GM21381 (cell line): Measurements from ENCODE around the gene ACBD6.

Experiments used
- ATAC-seq: cut with Tn5 transposase; IDR thresholded peaks from one replicate; pipeline ENCODE4 v1.9.1; 2021; ENCODE audit warnings: mild to moderate bottlenecking, moderate library complexity; ENCODE audit not compliant: unreplicated experiment

ACBD6 gene

DNA sequence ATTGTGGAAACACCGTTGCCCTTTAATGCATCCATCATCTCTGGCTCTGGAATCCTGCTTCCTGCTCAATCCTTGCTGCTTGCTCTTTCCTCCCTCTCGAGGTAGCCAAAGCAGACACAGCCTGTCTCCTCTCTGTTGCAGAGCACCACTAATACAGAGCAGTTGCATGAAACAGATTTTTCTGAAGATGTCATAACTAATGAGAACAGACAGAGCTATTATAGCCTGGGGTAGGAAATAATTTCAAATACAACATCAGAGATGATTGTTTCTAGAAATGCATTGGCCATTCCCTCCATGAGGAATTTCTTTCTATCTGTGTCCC, 23.3 kb upstream of the ACBD6 start:
- ATAC-seq, result no peak

DNA sequence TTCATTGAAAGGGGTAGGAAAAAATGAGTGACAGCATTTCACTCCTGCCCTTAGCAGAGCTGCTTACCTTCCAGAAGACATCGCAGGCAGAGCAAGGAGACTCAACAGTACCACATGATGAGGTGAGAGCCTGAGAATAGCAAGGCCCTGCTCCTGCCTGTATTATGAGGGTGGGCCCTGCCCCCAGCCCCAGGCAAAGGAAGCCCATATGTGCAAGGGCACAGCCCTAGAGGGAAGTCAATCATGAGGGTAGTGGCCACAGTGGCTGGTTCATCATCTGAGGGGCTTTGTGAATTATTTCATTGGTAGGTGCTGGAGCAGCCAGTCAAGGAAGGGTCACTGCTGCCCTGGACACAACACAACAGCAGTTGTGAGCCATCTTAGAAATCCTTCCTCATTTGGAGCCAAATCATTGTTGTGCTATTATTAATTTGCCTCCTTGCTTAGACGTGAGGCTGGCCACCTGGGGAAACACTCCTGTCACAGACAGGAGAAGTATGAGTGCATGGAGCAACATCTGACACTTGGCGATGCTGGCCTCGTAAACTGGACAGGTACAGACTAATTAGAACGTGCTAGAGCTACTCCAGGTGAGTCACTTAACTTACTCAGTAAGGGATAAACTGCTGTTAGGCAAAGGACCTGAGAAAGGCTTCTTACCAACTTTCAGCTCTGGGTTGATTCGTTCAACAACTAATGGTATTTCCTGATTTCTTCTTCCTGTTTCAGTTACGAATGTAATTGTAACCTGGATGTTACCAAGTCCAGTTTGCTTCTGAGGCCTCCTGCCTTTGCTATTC, 22.7 kb upstream of the ACBD6 start:
- no peak for ATAC-seq

DNA sequence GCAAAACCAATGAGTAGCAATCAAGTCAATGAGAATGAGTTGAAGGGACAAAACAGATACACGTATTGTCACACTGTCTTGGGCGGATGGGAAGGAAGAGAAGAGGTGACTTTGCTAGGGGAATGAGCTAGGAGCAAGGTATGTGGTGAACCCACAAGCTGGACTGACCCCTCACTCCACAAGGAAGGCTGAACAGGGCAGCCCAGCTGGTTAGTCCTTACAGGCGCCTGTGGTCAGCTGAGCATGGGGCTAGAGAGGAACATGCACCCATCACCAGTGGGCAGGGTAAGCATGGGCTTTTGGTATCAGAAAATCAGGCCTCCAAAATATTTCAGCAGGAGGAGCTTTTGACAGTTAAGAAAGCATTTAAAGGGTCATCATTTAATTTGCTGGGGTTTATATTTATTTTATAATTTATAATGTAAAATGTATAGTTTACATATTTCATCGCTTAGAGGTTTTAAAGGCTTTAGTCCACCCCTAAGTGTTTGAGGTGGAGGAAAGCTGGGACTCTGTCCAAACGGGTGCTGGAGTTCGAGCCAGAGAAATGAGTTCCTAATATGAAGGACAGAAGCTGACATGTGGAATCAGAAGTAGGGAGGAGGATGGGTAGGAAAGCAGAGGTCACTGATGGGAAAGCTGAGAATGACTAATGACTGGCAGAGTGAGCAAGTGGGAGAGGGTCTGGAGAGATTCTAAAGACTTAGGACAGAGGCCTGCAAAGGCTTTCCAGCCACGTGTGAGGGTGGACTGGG, 22.0 kb upstream of the ACBD6 start:
- ATAC-seq, result no peak

DNA sequence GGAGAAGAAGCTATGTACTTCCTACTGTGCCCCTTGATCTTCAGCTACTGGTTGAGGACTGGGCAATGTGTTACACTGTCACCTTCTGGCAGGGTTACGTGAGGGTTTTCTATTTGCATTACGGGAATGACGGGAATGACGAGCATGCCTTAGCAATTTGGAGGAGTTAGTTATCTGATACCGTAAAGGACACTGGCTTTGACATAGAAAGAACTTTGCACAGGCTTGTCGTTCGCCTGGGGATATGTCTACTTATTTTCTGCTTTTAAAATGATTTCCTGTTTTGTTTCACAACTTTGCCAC, 19.8 kb upstream of the ACBD6 start:
- ATAC-seq, result no peak

DNA sequence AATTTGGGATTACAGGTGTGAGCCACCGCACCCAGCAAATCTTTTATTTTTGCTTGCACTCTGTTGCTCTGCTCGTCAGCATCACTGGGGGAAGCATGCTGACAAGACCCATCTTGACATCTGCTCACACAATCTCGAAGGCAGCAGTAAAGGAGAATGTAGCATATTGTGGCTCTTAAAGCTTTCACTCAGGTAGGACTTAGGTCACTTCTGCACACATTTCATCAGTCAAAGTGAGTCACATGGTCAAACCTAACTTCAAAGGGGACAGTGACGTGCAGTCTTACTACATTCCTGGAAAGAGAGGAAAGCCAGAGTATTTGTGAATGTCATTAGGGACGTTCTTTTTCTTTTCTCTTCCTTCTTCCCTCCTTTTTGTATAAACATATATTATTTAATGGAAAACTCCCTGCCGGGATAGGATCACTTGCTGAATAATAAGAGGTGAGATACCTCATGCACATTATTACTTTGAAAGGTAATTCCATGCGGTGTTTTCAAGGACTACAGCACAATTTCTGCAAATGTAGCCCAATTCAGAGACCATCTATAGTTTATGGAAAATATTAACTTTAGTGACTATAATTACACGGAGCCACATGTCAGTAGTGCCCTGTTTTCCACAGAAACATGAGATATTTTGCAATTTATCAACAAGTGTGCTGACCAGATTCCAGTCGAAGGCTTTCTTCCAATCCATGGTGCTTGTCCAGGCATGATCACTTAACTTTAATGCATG, 19.3 kb upstream of the ACBD6 start:
- no peak for ATAC-seq

DNA sequence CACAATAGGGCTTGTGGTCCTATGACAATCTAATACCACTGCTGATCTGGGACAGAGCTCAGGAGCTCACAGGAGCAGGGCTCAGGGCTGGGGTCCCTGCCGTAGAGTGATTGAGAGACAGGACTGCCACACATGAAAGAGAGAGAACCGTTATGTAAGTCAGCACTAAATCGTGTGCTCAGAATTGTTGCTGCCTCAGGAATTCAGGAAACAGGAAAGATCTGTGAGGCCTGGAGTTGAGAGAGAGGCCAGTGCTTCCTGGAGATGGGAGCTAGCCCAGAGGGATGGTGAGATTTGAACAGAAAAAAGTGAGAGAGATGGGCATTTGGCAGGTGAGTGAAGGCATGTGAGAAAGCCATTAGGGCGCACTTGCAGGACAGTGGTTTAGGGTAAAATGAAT, 17.5 kb upstream of the ACBD6 start:
- ATAC-seq, result no peak

DNA sequence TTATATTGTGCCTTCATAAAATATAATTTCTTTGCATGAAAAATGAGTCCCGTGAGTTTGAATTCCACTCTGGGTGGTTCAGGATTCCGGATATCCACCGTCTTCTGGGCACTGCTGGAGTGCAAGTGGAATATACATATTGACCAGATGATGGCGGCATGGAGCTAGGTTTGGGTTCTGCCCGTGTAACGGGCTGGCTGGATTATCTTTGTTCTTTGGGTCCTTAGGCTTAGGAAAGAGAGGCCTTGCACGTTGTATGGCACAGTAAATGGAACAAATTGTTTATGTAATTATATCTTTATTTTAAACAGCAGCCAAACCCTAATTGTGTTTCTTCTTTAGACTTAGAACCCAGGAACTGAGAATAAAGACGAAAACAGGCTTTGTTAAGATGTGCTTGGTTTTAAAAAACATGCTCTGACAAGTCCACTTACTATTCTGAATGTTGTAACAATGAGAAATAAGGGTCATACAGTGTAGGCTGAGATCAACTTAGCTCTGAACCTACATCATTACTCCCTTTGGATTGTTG, 13.5 kb upstream of the ACBD6 start:
- ATAC-seq, result peak; percentile 92

DNA sequence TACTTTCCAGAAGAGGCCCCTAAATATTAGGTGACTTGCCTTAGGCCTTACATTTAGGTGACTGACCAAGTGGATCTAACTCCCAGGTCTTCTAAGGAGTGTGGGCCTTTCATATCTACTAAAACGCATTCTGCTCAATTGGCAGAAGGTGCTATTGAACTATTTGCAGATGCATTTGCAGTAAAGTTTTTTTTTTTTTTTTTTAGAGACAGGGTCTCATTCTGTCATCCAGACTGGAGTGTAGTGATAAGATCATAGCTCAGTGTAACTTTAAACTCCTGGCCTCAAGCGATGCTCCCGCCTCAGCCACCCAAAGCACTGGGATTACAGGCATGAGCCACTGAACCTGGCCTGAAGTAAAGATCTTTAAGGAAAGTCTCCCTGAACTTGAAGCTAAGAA, 13.0 kb upstream of the ACBD6 start:
- ATAC-seq, result no peak

DNA sequence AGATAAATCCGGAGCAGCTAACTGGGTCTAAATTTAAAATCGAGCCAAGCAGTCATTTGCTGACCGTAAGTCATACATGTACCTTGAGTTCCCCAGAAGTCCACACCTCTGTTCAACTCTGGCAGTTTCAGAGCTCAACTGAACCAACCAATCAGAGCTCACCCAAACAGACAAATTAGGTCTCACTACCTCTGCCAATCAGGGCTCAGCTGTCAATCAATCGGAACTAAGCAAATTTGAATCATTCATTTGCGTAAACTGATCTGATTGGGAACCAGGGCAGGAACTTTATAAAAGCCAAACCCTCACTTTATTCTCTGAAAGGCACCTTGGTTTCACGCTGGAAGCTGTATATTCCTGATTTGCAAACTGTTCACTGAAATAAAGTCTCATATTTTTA, 11.2 kb upstream of the ACBD6 start:
- ATAC-seq, result no peak

DNA sequence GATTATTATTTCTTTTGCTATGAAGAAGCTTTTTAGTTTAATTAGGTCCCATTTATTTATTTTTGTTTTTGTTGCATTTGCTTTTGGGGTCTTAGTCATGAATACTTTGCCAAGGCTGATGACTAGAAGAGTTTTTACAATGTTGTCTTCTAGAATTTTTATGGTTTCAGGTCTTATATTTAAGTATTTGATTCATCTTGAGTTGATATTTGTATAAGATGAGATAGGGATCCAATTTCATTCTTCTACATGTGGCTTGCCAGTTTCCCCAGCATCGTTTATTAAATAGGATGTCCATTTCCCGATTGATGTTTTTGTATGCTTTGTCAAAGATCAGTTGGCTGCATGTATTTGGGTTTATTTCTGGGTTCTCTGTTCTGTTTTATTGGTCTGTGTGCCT, 8.5 kb upstream of the ACBD6 start:
- ATAC-seq, result no peak

DNA sequence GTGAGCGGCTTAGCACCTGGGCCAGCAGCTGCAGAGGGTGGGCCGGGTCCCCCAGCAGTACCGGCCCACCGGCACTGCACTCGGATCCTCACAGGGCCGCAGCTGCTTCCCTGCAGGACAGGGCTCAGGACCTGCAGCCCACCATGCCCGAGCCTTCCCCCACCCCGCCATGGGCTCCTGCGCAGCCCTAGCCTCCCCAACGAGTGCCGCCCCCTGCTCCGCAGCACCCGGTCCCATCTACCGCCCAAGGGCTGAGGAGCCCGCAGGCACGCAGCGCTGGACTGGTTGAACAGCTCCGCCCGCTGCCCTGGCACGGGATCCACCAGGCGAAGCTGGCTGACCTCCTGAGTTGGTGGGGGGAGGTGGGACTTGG, 6.3 kb upstream of the ACBD6 start:
- ATAC-seq, result no peak

DNA sequence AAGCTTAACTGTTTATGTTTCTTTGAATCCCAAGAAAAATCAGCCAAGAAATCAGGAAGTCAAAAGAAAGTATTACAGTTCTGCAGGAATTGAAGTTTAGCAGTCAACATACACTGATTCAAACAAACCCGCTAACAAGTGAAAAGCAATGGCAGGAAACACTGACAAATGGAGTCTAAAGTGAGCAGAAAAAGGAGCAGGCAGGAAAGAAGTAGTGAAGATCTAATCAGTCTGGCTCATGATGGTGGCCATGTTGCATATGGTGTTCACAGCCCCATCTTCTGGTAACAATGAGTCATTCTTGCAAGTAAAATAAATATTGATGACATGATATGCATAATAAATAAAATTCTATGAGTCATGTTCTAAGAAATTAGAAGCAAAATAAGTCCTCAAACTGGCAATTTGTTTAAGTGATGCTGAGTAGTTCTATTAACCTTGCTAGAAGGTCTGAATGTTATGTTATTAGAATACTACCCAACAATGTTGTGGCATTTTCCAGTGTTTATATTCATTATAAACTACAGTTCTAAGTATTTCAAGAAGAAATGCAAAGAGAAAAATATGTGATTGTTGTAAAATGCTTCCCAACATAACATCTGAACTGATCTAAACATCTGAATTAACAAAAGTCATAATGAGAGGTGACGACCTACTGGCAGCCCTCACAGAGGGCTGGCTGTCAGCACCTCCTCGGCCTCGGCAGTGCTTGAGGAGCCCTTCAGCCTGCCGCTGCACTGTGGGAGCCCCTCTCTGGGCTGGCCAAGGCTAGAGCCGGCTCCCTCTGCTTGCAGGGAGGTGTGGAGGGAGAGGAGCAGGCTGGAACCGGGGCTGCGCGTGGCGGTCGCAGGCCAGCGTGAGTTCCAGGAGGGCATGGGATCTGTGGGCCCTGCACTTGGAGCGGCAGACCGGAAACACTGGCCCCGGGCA, 5.7 kb upstream of the ACBD6 start:
- no peak for ATAC-seq

DNA sequence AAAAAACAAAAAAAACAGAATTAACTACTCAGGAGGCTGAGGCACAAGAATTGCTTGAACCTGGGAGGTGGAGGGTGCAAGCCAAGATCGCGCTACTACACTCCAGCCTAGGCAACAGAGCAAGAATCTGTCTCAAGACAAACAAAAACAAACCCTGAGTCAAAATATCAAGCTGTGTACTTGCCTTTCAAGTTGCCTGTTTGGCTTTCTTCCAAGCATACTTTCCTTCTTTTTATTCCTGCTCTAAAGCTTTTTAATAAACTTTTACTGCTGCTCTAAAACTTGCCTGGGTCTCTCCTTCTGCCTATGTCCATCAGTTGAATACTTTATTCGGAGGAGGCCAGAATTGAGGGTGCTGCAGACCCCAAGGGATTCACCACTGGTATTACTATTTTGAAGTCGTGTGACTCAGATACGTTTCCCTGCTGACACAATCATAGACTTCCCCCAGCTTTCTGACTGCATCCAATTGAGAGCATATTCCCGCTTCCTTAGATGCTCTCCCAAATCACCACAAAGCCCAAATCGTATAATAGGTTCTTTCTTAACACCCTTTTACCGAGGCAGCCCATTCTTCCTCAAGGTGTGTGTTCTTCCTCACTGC, 3.5 kb upstream of the ACBD6 start:
- ATAC-seq, result no peak

DNA sequence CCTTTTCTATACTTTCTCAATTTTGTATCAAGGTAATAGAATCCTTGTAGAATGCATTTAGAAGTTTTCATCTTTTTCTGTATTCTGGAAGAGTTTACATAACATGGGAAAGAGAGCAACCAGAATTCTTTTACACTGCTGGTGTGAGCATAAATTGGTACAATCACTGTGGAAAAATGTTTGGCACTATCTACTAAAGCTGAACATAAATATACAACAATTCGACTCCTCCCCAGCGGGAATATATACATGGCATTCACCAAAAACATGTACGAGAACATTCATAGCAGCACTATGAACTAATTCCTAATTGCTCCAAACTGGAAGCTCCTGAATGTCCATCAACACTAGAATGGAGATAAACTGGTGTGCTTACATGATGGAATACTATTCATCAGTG, 1.8 kb upstream of the ACBD6 start:
- ATAC-seq, result no peak

DNA sequence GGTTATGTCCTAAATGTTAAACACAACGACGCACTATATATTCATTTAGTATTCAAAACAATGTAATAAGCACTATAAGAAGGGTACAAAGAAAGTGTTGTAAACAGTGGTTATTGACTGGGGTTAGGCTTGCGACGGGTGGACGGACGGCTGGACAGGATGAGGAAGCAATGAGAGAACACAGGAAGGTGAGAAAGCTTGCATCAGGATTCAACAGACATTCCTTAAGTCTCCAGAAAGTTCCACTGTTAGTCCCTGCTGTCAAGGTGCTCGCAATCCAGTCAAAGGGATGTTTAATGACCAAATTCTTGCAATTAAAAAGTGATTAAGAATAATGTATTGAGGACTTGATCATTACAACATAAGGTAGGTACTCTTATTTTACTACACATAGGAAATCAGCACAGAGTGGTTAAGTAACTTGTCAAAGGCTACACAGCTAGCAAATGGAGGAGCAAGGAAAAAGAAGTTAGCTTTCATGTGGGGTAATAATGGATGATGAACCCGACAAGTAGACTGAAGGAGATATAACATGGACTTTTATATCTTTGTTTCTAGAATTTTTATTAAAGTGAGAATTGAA, 994 bp upstream of the ACBD6 start:
- ATAC-seq, result peak; percentile 1

DNA sequence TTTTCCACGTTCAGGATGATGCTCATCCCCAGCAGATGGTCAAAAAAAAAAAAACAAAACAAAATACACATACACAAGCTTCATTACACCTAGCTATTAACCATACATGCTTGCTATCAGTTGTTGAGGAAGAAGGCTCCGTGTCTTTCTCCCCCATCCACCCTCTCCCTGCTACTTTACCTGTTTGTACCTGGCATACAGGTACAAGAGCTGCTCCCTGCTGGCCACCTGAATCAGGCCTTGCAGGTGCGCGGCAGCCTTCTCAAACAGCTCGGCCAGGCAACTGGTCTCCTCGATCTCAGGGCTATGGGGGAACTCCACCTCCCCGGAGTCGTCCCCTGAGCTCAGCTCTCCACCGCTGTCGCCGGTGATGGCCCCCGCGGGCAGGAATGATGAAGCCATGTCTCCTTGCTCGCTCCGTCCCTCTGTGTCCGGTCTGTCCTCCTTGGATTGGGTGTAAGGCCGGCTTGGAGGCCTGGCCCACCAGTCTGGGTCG, 464 bp downstream of the ACBD6 start:
- peak; percentile 28 for ATAC-seq

DNA sequence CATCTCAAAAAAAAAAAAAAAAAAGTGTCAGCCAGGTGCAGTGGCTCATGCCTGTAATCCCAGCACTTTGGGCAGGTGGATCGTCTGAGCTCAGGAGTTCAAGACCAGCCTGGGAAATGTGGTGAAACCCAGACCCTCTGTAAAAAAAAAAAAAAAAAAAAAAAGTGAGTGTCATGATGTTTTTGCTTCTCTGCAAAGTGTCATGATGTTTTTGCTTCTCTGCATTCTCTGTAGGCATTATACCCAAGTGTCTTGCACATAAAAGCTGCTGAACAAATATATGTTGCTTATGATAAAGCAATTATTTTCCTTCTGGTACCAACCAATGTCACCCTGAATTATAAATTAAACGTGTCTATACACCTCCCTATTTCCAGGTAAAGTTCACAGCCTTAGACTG, 1.7 kb downstream of the ACBD6 start:
- no peak for ATAC-seq

DNA sequence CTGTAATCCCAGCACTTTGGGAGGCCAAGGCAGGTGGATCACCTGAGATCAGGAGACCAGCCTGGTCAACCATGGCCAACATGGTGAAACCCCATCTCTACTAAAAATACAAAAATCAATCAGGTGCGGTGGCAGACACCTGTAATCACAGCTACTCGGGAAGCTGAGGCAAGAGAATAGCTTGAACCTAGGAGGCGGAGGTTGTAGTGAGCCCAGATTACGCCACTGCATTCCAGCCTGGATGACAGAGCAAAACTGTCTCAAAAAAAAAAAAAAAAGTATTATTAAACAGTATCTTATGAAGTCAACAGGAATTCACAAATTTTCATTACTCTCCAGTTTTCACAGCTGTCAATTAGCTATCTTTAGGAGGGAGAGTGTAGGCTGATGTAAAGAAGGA, 3.8 kb downstream of the ACBD6 start:
- ATAC-seq, result no peak

DNA sequence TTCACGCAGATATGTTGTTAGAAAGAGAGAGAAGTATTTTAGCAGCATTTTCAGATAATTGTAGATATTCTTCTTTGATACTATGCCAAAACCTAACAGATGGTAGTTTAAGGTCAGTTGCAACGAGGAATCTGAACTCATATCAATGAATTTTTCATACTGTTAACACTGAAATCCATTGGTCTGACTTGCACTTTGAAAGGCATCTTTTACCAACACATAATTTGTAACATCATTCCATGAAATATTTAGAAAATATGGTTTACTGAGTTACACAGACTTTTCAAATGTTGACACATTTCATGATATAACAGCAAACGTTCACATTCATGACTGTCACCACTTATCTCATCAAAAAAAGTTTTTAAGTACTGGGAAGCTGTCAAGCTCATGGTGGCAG, 4.6 kb downstream of the ACBD6 start:
- no peak for ATAC-seq

DNA sequence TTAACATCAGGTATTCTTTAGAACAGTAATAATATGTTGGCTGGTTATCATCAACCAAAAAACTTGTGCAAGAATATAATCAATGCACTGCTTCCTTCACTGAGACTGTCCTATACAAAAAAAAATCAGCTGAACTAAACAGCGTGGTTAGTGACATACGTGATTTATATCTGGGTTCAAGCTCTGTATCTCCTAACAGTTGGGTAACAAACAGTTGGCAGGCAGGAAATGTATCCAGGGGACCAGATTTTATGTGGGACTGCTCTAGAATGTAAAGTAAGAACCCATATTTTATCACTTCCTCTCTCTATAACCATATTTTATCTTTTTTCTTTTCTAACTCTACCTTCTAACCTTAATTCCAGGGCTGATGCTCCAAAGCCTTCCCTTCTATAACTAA, 8.0 kb downstream of the ACBD6 start:
- no peak for ATAC-seq
